HepG2 (cell line): ENCODE data around the gene SUPT6H. TPM values are rescaled to one million over a fixed set of nuclear protein-coding genes. Genes with fewer than 3 reads are reported as not detected.

Experiments
- MTF2 ChIP-seq: sonication (generic); formaldehyde crosslinking; IDR thresholded peaks from 2 replicates; pipeline ENCODE4 v1.5.0; 2020; ENCODE audit warnings: missing genetic modification reagents, borderline replicate concordance
- PAWR ChIP-seq: sonication (generic); formaldehyde crosslinking; IDR thresholded peaks from 2 replicates; pipeline ENCODE4 v1.4.0; 2020; ENCODE audit warnings: missing genetic modification reagents, mild to moderate bottlenecking, borderline replicate concordance
- PCBP1 ChIP-seq: fragments of 200-400 bp; formaldehyde crosslinking; IDR thresholded peaks from 2 replicates; pipeline ENCODE4 v1.6.1; 2017; ENCODE audit warnings: mild to moderate bottlenecking, low read depth, low read length, borderline replicate concordance
- SMC3 ChIP-seq: IDR thresholded peaks from 2 replicates; pipeline ENCODE4 v1.6.1; 2011; ENCODE audit warnings: low read length, improper control_type of control experiment
- SRF ChIP-seq: IDR thresholded peaks from 2 replicates; pipeline ENCODE4 v1.6.1; 2011; ENCODE audit warnings: mild to moderate bottlenecking, low read depth, low read length, moderate library complexity
- ZNF44 ChIP-seq: sonication (generic); formaldehyde crosslinking; IDR thresholded peaks from 2 replicates; pipeline ENCODE4 v1.5.1; 2020; ENCODE audit warnings: mild to moderate bottlenecking, missing genetic modification reagents
- ZNF496 ChIP-seq: sonication (generic); formaldehyde crosslinking; IDR thresholded peaks from 2 replicates; pipeline ENCODE4 v1.8.1; 2023; ENCODE audit warnings: mild to moderate bottlenecking, moderate library complexity, missing genetic modification reagents; ENCODE audit not compliant: insufficient replicate concordance
- polyA plus RNA-seq, 8 experiments: library from polyadenylated mRNA; depleted of rRNA in 3 of 8; stranded (reverse) in 7 of 8; unstranded in 1 of 8; fragments of >200 nt; fragmentation: Illumina TruSeq in 4 of 8; extraction: Trizol in 4 of 8; gene quantifications; 2 replicates each; pipeline versions ENCODE4 v1.2.1 to v1.2.3, GENCODE V29; 2011 to 2016; ENCODE audit warnings: low read depth in 4 of 8, missing spikeins in 1 of 8, mixed read lengths in 1 of 8; ENCODE audit not compliant: insufficient read depth in 1 of 8
- total RNA-seq, 5 experiments: library from RNA; depleted of rRNA; stranded (reverse); fragments of >200 nt; fragmentation: Illumina TruSeq; extraction: Trizol; gene quantifications; 2 replicates each; pipeline ENCODE4 v1.2.3, GENCODE V29; 2016; ENCODE audit warnings: low read depth in 1 of 5
- TF ChIP-seq, protein P1 (sequence below): sonication (generic); formaldehyde crosslinking; conservative IDR thresholded peaks from 2 replicates; pipeline ENCODE4 v1.4.0; 2020; ENCODE audit warnings: mild to moderate bottlenecking, missing genetic modification reagents, moderate library complexity
- TF ChIP-seq, protein P2 (sequence below): sonication (generic); formaldehyde crosslinking; IDR thresholded peaks from 2 replicates; pipeline ENCODE4; 2020; ENCODE audit warnings: missing genetic modification reagents, mild to moderate bottlenecking, borderline replicate concordance
- TF ChIP-seq, protein P3 (sequence below), 2 experiments: IDR thresholded peaks; 2 replicates each; pipeline ENCODE4 v1.6.1; 2011 to 2012; ENCODE audit warnings: low read length in 2 of 2, borderline replicate concordance in 1 of 2, low read depth in 1 of 2, mild to moderate bottlenecking in 1 of 2, moderate library complexity in 1 of 2
- TF ChIP-seq, protein P4 (sequence below): sonication (generic); formaldehyde crosslinking; IDR thresholded peaks from 2 replicates; pipeline ENCODE4 v1.8.1; 2023; ENCODE audit warnings: mild to moderate bottlenecking, missing genetic modification reagents
- TF ChIP-seq, protein P5 (sequence below): sonication (generic); formaldehyde crosslinking; IDR thresholded peaks from 2 replicates; pipeline ENCODE4 v1.4.0; 2020; ENCODE audit warnings: missing genetic modification reagents

The SUPT6H gene
- total and polyA plus RNA-seq, 2 of the 13 experiments (the other 11 are each of a cell fraction or from before 2014, with no cell fraction given), result 32.7 to 39.9 TPM

DNA sequence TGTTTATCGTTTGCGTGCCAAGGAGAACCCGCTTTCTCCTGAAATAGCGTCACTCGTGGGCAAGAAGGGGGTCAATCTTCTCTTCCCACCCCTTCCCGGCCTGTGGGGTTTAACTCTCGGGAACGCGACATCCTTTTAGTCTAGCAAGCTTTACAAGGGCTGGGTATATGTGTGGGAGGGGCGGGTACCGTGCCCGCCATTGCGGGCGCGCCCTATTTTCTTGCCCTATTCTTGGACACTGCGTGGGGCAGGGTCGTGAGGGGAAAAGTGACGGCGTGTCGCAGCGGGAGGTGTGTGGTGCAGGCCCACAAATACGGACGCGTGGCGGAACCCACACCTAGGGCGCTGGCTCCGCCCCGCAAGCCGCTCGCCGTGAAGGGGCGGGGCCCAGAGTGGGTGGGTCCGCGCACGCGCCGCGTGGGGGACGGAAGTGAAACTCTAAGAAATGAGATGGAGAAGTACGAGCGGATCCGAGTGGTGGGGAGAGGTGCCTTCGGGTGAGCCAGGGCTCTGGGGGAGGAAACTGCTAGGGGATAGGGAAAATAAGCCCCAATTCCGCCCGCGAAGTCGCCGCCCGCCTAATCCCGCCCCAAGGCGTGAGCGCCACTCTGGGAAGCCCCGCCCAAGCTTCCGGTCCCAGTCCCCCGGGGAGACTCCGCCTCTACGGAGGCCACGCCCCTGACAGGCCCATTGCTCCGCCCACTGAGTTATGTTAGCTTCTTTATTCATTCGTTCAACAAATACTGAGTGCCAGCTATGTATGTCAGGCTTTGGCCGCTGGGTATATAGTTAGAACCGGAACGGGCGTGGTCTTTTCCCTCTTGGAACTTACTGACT lies 66.6 kb downstream of the SUPT6H start, which contains the start of gene NEK8 (continued):
- TF ChIP-seq, protein P1, sequence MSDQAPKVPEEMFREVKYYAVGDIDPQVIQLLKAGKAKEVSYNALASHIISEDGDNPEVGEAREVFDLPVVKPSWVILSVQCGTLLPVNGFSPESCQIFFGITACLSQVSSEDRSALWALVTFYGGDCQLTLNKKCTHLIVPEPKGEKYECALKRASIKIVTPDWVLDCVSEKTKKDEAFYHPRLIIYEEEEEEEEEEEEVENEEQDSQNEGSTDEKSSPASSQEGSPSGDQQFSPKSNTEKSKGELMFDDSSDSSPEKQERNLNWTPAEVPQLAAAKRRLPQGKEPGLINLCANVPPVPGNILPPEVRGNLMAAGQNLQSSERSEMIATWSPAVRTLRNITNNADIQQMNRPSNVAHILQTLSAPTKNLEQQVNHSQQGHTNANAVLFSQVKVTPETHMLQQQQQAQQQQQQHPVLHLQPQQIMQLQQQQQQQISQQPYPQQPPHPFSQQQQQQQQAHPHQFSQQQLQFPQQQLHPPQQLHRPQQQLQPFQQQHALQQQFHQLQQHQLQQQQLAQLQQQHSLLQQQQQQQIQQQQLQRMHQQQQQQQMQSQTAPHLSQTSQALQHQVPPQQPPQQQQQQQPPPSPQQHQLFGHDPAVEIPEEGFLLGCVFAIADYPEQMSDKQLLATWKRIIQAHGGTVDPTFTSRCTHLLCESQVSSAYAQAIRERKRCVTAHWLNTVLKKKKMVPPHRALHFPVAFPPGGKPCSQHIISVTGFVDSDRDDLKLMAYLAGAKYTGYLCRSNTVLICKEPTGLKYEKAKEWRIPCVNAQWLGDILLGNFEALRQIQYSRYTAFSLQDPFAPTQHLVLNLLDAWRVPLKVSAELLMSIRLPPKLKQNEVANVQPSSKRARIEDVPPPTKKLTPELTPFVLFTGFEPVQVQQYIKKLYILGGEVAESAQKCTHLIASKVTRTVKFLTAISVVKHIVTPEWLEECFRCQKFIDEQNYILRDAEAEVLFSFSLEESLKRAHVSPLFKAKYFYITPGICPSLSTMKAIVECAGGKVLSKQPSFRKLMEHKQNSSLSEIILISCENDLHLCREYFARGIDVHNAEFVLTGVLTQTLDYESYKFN (CRISPR knock-in tag), result no peak; the same call in none of the 2 replicates
- TF ChIP-seq, protein P2, sequence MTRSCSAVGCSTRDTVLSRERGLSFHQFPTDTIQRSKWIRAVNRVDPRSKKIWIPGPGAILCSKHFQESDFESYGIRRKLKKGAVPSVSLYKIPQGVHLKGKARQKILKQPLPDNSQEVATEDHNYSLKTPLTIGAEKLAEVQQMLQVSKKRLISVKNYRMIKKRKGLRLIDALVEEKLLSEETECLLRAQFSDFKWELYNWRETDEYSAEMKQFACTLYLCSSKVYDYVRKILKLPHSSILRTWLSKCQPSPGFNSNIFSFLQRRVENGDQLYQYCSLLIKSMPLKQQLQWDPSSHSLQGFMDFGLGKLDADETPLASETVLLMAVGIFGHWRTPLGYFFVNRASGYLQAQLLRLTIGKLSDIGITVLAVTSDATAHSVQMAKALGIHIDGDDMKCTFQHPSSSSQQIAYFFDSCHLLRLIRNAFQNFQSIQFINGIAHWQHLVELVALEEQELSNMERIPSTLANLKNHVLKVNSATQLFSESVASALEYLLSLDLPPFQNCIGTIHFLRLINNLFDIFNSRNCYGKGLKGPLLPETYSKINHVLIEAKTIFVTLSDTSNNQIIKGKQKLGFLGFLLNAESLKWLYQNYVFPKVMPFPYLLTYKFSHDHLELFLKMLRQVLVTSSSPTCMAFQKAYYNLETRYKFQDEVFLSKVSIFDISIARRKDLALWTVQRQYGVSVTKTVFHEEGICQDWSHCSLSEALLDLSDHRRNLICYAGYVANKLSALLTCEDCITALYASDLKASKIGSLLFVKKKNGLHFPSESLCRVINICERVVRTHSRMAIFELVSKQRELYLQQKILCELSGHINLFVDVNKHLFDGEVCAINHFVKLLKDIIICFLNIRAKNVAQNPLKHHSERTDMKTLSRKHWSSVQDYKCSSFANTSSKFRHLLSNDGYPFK (CRISPR knock-in tag), result peak; percentile 59; the same call in 1 of the 2 replicates
- TF ChIP-seq PCBP1 (no peak), SMC3 (no peak; the same call in 1 of the 2 replicates), PAWR (no peak), MTF2 (CRISPR knock-in tag) (no peak), SRF (no peak), ZNF496 (no peak), ZNF44 (CRISPR knock-in tag) (no peak)
- TF ChIP-seq, protein P3, sequence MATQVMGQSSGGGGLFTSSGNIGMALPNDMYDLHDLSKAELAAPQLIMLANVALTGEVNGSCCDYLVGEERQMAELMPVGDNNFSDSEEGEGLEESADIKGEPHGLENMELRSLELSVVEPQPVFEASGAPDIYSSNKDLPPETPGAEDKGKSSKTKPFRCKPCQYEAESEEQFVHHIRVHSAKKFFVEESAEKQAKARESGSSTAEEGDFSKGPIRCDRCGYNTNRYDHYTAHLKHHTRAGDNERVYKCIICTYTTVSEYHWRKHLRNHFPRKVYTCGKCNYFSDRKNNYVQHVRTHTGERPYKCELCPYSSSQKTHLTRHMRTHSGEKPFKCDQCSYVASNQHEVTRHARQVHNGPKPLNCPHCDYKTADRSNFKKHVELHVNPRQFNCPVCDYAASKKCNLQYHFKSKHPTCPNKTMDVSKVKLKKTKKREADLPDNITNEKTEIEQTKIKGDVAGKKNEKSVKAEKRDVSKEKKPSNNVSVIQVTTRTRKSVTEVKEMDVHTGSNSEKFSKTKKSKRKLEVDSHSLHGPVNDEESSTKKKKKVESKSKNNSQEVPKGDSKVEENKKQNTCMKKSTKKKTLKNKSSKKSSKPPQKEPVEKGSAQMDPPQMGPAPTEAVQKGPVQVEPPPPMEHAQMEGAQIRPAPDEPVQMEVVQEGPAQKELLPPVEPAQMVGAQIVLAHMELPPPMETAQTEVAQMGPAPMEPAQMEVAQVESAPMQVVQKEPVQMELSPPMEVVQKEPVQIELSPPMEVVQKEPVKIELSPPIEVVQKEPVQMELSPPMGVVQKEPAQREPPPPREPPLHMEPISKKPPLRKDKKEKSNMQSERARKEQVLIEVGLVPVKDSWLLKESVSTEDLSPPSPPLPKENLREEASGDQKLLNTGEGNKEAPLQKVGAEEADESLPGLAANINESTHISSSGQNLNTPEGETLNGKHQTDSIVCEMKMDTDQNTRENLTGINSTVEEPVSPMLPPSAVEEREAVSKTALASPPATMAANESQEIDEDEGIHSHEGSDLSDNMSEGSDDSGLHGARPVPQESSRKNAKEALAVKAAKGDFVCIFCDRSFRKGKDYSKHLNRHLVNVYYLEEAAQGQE (IDR thresholded peaks at IDR 0.05; ENCODE audit: borderline replicate concordance in 1 of 2, low read depth in 1 of 2, low read length in 2 of 2), result no peak
- TF ChIP-seq, protein P4, sequence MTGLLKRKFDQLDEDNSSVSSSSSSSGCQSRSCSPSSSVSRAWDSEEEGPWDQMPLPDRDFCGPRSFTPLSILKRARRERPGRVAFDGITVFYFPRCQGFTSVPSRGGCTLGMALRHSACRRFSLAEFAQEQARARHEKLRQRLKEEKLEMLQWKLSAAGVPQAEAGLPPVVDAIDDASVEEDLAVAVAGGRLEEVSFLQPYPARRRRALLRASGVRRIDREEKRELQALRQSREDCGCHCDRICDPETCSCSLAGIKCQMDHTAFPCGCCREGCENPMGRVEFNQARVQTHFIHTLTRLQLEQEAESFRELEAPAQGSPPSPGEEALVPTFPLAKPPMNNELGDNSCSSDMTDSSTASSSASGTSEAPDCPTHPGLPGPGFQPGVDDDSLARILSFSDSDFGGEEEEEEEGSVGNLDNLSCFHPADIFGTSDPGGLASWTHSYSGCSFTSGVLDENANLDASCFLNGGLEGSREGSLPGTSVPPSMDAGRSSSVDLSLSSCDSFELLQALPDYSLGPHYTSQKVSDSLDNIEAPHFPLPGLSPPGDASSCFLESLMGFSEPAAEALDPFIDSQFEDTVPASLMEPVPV (CRISPR knock-in tag), result peak; percentile 87
- TF ChIP-seq, protein P5, sequence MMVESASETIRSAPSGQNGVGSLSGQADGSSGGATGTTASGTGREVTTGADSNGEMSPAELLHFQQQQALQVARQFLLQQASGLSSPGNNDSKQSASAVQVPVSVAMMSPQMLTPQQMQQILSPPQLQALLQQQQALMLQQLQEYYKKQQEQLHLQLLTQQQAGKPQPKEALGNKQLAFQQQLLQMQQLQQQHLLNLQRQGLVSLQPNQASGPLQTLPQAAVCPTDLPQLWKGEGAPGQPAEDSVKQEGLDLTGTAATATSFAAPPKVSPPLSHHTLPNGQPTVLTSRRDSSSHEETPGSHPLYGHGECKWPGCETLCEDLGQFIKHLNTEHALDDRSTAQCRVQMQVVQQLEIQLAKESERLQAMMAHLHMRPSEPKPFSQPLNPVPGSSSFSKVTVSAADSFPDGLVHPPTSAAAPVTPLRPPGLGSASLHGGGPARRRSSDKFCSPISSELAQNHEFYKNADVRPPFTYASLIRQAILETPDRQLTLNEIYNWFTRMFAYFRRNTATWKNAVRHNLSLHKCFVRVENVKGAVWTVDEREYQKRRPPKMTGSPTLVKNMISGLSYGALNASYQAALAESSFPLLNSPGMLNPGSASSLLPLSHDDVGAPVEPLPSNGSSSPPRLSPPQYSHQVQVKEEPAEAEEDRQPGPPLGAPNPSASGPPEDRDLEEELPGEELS, result no peak
